ENCODE measurements around the gene LCNL1.

Gene LCNL1

GRCh38 chr9:137000177-137000930 is 17.6 kb downstream of the LCNL1 start:
- no peak overlapping the region for H3K27ac ChIP-seq (ENCODE audit: low read depth, low read length)
- peaks cover 28% of the 10 kb centered on the region for H3K27me3 ChIP-seq (ENCODE audit: control insufficient read depth, low read length)
- H3F3A ChIP-seq (ENCODE audit: control insufficient read depth, insufficient read depth) = no peaks in the 10 kb centered on the region
- no peaks in the 10 kb centered on the region for H3K79me2 ChIP-seq (ENCODE audit: control insufficient read depth, low read length)
- H3K4me1 ChIP-seq (ENCODE audit: control insufficient read depth, low read length) = peaks cover 31% of the 10 kb centered on the region
- no peaks in the 10 kb centered on the region for H3K36me3 ChIP-seq (ENCODE audit: control insufficient read depth, low read length)
- H3K9me3 ChIP-seq (ENCODE audit: control insufficient read depth, insufficient read depth, low read length) = no peaks in the 10 kb centered on the region
- no peaks in the 10 kb centered on the region for H4K20me1 ChIP-seq (ENCODE audit: control insufficient read depth, insufficient read depth, low read depth, low read length)
- H3K4me2 ChIP-seq (ENCODE audit: low read length) = peak overlapping the region; percentile 22
- no peaks in the 10 kb centered on the region for H3K9me2 ChIP-seq (replicated peaks; ENCODE audit: control insufficient read depth, low read length)
- H3K4me3 ChIP-seq (ENCODE audit: low read length) = no peak overlapping the region
- TF ChIP-seq EZH2phosphoT487 (IDR thresholded peaks at IDR 0.05; ENCODE audit: borderline replicate concordance, low read length) (no peak), CTCF (IDR thresholded peaks at IDR 0.05; ENCODE audit: low read depth, low read length, poor library complexity, severe bottlenecking) (no peak)

GRCh38 chr9:137001857-137002645 is 19.3 kb downstream of the LCNL1 start:
- Histone ChIP-seq H3K4me3 (ENCODE audit: low read length) (no peak overlapping the region), H3K4me2 (ENCODE audit: low read length) (no peak overlapping the region), H3K4me1 (ENCODE audit: control insufficient read depth, low read length) (peaks cover 18% of the 10 kb centered on the region), H3K27me3 (ENCODE audit: control insufficient read depth, low read length) (peaks cover 20% of the 10 kb centered on the region), H3F3A (ENCODE audit: control insufficient read depth, insufficient read depth) (no peaks in the 10 kb centered on the region), H3K9me3 (ENCODE audit: control insufficient read depth, insufficient read depth, low read length) (no peaks in the 10 kb centered on the region), H3K36me3 (ENCODE audit: control insufficient read depth, low read length) (no peaks in the 10 kb centered on the region), H4K20me1 (ENCODE audit: control insufficient read depth, insufficient read depth, low read depth, low read length) (no peaks in the 10 kb centered on the region), H3K79me2 (ENCODE audit: control insufficient read depth, low read length) (no peaks in the 10 kb centered on the region), H3K9me2 (replicated peaks; ENCODE audit: control insufficient read depth, low read length) (no peaks in the 10 kb centered on the region), H3K27ac (ENCODE audit: low read depth, low read length) (no peak overlapping the region)
- TF ChIP-seq CTCF (IDR thresholded peaks at IDR 0.05; ENCODE audit: low read depth, low read length, poor library complexity, severe bottlenecking) (no peak), EZH2phosphoT487 (IDR thresholded peaks at IDR 0.05; ENCODE audit: borderline replicate concordance, low read length) (no peak)

- peaks cover 18% of the 10 kb centered on the region for H3K4me1 ChIP-seq (ENCODE audit: control insufficient read depth, low read length)
- H3K9me3 ChIP-seq (ENCODE audit: control insufficient read depth, insufficient read depth, low read length) = no peaks in the 10 kb centered on the region
Measured at GRCh38 chr9:137002646-137003041, 19.9 kb downstream of the LCNL1 start.

More at GRCh38 chr9:137002646-137003041, 19.9 kb downstream of the LCNL1 start:
- H3F3A ChIP-seq (ENCODE audit: control insufficient read depth, insufficient read depth) = no peaks in the 10 kb centered on the region
- H3K27ac ChIP-seq (ENCODE audit: low read depth, low read length) = no peak overlapping the region
- H4K20me1 ChIP-seq (ENCODE audit: control insufficient read depth, insufficient read depth, low read depth, low read length) = no peaks in the 10 kb centered on the region
- H3K4me3 ChIP-seq (ENCODE audit: low read length) = no peak overlapping the region
- peaks cover 14% of the 10 kb centered on the region for H3K27me3 ChIP-seq (ENCODE audit: control insufficient read depth, low read length)
- H3K4me2 ChIP-seq (ENCODE audit: low read length) = no peak overlapping the region
- H3K36me3 ChIP-seq (ENCODE audit: control insufficient read depth, low read length) = no peaks in the 10 kb centered on the region
- no peaks in the 10 kb centered on the region for H3K79me2 ChIP-seq (ENCODE audit: control insufficient read depth, low read length)
- no peak for TF ChIP-seq EZH2phosphoT487 (IDR thresholded peaks at IDR 0.05; ENCODE audit: borderline replicate concordance, low read length)
- no peak for TF ChIP-seq CTCF (IDR thresholded peaks at IDR 0.05; ENCODE audit: low read depth, low read length, poor library complexity, severe bottlenecking)
- H3K9me2 ChIP-seq (replicated peaks; ENCODE audit: control insufficient read depth, low read length) = no peaks in the 10 kb centered on the region

Measured in DOHH2 (cell line).